C4-2B (cell line): ENCODE results near the gene ATP11B.

Experiments used
- H3K27ac ChIP-seq: fragments of 450-650 bp; 2 replicates; pipeline ENCODE4 v1.5.1; 2017
- CTCF ChIP-seq: fragments of 450-650 bp; conservative IDR thresholded peaks from 2 replicates; pipeline ENCODE4 v1.5.1; 2017; ENCODE audit warnings: mild to moderate bottlenecking
- ZFX ChIP-seq: fragments of 450-650 bp; IDR thresholded peaks from 2 replicates; pipeline ENCODE4 v1.6.1; 2017

ATP11B gene

GRCh38 chr3:182913889-182914288, 120.6 kb downstream of the ATP11B start:
- TF ChIP-seq CTCF (no peak), ZFX (no peak)
- no peak overlapping the region for H3K27ac ChIP-seq

GRCh38 chr3:182914341-182914740, 121.0 kb downstream of the ATP11B start:
- no peak overlapping the region for H3K27ac ChIP-seq
- TF ChIP-seq ZFX = no peak
- TF ChIP-seq CTCF = no peak

GRCh38 chr3:182917134-182917533, 123.8 kb downstream of the ATP11B start:
- no peak overlapping the region for H3K27ac ChIP-seq
- TF ChIP-seq CTCF = no peak
- TF ChIP-seq ZFX = no peak

- H3K27ac ChIP-seq = no peak overlapping the region
- TF ChIP-seq ZFX = no peak
- no peak for TF ChIP-seq CTCF
Measured at GRCh38 chr3:182919866-182920357, 126.6 kb downstream of the ATP11B start.

- H3K27ac ChIP-seq = peak overlapping the region; percentile 35
- no peak for TF ChIP-seq CTCF
- TF ChIP-seq ZFX = no peak
Measured at GRCh38 chr3:182920515-182921084, 127.3 kb downstream of the ATP11B start.

- no peak overlapping the region for H3K27ac ChIP-seq
- TF ChIP-seq ZFX (no peak), CTCF (no peak)
Measured at GRCh38 chr3:182921665-182922355, 128.5 kb downstream of the ATP11B start.

- TF ChIP-seq CTCF = no peak
- no peak for TF ChIP-seq ZFX
- H3K27ac ChIP-seq = no peak overlapping the region
Measured at GRCh38 chr3:182925330-182925943, 132.1 kb downstream of the ATP11B start.
